GM19397 (cell line): ENCODE measurements around the gene CNGA4.

Experiments used
- ATAC-seq: cut with Tn5 transposase; IDR thresholded peaks from one replicate; pipeline ENCODE4 v1.9.1; 2021; ENCODE audit warnings: mild to moderate bottlenecking, moderate library complexity; ENCODE audit not compliant: unreplicated experiment

CNGA4 gene

GRCh38 chr11:6238902-6239301 lies at the start of gene CNGA4:
Gene CNGA4 (plus strand): TSS chr11:6239089. CDS start chr11:6239207, 118 bp downstream.
- ATAC-seq: no peak

GRCh38 chr11:6191742-6192141 lies 47.1 kb upstream of the CNGA4 start:
- no peak for ATAC-seq

- no peak for ATAC-seq
These were observed 44.8 kb upstream of the CNGA4 start for GRCh38 chr11:6194065-6194581.

DNA sequence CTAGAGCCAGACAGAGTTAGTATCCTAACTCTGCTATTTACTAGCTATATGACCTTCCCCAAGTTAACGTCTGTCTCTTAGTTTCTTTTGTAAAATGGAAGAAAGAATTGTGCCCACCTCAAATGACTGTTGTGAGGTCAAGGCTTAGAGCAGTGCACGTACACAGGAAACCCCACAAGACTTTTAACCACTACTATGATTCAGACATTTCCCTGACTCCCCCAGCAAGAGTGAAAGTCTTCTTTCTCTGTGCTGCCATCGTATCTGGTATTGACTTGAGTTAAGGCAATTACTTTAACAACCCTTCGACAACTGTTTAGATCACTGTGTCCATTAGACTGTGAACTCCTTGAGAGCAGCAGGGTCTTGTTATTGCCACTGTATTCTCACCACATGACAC lies 42.5 kb upstream of the CNGA4 start:
- no peak for ATAC-seq

DNA sequence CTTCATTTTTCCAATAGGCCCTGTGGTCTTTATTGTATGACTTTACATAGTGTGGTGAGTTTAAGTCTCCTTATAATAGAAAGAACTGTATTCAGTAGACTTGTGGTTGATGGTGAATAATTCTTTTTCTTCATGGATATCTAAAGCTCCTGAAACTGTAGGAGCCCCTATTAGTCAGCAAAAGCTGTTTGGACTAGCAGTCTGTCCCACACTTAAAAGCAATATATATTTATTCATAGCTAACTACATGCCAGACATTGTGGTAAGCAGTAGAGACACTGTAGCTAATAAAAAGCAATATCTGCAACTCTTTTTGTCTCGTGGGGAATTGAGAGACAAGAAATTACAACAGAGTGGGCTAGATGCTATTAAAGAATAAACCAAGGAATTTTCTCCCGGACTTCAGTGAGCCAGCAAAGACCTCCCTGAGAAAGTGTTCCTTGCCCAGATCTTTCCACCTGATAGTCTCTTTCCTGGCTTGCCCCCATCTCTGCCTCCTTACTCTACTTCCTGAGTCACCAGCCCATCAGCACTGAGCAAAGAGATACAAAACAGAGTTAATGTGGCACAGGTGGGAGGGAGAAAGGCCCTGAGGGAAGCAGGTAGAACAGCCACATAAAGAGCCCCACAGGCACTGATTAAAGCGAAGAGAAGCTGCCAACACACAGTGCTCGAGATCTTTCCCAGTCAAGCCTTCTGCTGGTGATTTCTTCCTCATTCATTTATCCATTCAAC lies 41.3 kb upstream of the CNGA4 start:
- no peak for ATAC-seq

DNA sequence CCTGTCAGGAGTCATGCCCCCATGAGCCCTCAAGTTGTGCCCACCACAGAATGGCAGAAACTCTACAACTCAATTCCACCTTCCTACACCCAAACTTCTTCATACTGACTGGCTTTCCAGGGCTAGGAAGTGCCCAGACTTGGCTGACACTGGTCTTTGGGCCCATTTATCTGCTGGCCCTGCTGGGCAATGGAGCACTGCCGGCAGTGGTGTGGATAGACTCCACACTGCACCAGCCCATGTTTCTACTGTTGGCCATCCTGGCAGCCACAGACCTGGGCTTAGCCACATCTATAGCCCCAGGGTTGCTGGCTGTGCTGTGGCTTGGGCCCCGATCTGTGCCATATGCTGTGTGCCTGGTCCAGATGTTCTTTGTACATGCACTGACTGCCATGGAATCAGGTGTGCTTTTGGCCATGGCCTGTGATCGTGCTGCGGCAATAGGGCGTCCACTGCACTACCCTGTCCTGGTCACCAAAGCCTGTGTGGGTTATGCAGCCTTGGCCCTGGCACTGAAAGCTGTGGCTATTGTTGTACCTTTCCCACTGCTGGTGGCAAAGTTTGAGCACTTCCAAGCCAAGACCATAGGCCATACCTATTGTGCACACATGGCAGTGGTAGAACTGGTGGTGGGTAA lies 39.6 kb upstream of the CNGA4 start, which contains the start of gene OR52W1:
OR52W1 (plus strand) TSS at position 51 of the 637 bp plus-strand sequence; CDS start at position 51, 0 bp downstream.
- ATAC-seq: no peak

DNA sequence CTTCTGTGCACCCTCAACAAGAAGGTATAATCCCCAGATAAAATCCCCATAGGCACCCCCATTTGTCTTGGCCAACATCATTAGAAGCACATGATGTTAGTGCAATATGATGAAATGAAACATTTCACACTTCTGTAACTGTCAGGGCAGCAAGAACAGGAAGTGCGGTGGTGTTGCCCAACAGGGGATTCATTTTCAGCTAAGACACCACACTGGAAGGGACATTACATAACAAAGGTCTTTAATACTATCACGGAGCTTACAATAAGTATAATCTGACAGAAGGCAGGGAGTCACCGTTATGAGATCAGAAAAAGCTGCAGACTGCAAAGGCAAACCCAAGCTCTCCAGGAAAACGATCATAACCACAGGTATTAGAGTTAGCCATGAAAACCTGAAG lies 37.9 kb upstream of the CNGA4 start:
- ATAC-seq: no peak

DNA sequence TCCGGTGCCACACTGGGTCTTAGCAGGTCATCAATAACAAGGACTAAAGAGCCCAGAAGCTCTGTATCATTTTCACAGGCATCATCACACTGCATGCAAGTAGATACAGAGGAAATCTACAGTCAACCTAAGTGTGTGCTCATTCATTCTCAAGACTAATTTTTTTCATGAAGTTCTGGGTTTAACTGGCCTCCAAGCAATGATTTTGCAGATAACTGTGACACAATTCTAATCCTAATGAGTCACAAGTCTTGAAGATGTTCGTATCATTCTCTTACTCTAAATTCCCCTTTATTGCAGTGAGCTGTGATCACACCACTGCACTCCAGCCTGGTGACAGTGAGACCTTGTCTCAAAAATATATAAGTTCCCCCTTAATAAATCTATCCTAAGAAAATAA lies 37.4 kb upstream of the CNGA4 start:
- no peak for ATAC-seq

- no peak for ATAC-seq
These were observed 36.8 kb upstream of the CNGA4 start for GRCh38 chr11:6202041-6202440.

GRCh38 chr11:6203327-6203726 lies 35.6 kb upstream of the CNGA4 start:
- peak; percentile 58 for ATAC-seq

DNA sequence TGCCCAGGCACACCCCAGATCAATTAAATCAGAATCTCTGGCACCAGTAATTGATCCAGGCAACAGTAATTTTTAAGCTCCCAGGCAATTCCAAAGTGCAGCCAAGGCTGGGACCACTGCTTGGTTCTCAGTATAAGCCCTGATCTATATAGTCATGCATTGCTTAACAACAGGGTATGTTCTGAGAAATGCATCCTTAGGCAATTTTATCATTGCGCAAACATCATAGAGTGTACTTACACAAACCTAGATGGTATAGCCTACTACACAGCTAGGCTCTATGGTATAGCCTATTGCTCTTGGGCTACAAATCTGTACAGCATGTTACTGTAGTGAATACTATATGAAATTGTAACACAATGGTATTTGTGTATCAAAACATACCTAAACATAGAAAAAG lies 34.2 kb upstream of the CNGA4 start:
- ATAC-seq: no peak

DNA sequence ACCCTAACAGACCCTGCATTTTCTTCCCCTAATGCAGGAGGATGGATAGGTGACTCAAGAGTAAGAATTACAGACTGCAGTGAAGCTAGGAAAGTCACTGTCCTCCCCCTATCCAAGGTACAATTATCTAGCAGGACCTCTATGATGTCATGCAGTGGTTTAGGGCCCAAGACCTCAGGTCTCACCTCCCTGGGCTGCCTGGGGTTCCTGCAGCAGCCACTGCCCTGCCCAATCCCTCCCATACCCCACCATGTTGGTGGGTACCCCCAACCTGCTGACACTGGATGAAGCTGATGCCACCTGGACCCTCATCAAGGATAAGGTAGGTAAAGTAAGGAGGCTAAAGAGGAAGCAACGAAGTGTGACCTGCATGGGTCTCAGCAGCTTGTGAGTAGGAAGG lies 33.5 kb upstream of the CNGA4 start, which contains the start of gene C11orf42:
C11orf42 (plus strand) TSS at position 192 of the 400 bp plus-strand sequence; CDS start at position 251, 59 bp downstream.
- ATAC-seq: no peak

DNA sequence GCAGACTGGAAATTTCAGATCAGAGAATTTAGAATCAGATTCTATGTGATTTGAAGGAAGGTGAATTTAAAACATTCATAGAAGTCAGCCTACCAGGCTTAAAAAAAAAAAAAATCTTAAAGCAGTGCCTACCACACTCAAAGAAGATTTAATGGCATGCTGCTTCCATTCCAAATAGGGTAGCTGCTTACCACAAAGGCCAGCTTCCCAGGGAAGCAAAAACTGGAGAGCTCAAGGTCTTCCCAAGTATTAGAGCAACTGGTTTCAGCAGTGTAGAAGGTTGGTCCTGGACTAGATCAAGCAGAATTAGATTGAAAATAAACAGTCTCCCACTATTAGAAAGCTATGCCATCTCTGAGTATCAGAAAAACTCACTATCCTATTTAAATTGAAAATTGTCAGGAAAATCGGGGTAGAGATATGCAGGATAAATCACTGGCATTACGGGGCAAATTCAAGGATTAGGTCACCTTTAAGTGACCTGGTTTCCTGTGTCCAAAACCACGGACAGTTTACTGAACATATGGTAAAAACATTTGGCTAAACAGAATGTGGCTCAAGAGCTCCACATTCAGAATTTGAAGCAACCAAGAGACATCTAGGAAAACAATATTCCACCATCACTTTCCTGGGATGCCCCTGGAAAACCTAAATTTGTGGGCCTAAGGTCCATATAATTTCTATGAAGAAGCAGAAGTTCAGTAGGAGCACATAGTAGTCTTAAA lies 32.3 kb upstream of the CNGA4 start:
- no peak for ATAC-seq

- no peak for ATAC-seq
These were observed 29.1 kb upstream of the CNGA4 start for GRCh38 chr11:6209801-6210200.

- no peak for ATAC-seq
These were observed 28.5 kb upstream of the CNGA4 start for GRCh38 chr11:6210274-6210955.

DNA sequence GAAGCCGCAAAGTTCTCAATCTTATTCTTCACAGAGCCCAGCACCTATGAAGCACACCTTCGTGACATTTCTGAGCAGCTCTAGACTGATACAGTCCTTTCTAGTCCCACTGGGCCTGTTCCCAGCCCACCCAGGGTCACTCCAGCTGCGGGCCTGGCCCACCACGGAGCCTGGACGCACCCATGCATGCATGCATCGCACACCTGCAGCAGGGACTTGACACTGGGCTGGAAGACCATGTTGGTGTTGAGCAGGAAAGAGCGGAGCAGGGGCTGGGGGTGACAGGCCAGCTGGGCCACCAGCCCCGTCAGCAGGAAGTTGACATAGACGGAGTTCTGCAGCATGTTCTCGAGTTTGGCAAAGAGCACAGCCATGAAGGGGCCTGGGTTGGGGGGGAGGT lies 24.4 kb upstream of the CNGA4 start:
- ATAC-seq: no peak

GRCh38 chr11:6216501-6216900 lies 22.4 kb upstream of the CNGA4 start:
- ATAC-seq: no peak

DNA sequence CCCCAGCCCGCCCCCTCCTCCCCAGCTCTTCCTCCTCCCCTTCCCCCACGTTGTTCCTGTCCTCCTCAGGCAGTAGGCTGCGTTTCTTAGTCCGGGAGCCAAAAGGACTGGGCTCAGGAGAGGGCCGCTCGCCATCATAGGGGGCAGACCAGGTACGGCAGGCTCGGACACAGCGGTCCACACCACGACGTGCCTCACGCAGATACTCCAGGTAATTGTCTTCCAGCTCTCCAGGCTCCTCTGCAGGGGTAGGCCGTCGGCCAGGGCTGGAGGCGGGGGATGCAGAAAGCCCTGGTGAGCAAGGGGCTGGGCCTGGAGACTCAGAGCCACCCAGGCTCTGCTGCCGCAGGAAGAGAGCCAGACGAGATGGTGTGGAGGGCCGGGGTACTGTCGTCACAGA lies 21.2 kb upstream of the CNGA4 start:
- no peak for ATAC-seq

DNA sequence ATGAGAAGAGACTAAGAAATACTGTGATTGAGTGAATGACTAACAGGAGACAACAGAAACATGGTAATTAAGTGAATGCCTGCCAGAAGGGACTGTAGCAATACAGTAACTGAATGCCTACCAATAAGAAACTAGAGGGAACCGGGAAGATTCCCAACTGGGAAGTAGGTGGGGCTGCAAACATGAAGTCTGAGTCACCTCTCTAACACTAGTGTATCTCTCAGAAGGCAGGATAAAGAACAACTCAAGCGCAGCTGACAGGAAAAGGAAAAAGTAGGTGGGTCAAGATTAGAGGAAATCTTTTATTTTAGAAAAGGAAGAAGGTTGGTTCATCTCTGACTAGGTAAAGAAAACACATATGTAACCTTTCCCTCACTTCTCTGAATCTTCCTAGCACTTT lies 19.5 kb upstream of the CNGA4 start:
- ATAC-seq: no peak

- no peak for ATAC-seq
These were observed 15.0 kb upstream of the CNGA4 start for GRCh38 chr11:6223854-6224253.

- ATAC-seq: no peak
These were observed 14.5 kb upstream of the CNGA4 start for GRCh38 chr11:6224421-6224820.
